ENCODE measurements around the gene RDX. TPM values are rescaled to one million over a fixed set of nuclear protein-coding genes. Genes with fewer than 3 reads are reported as not detected.
A peak's percentile ranks its signal among the peaks of the same experiment; 100 is the strongest.

RDX gene
- total RNA-seq, 2 experiments from 2014 or later: 11.4 to 14.2 TPM

DNA sequence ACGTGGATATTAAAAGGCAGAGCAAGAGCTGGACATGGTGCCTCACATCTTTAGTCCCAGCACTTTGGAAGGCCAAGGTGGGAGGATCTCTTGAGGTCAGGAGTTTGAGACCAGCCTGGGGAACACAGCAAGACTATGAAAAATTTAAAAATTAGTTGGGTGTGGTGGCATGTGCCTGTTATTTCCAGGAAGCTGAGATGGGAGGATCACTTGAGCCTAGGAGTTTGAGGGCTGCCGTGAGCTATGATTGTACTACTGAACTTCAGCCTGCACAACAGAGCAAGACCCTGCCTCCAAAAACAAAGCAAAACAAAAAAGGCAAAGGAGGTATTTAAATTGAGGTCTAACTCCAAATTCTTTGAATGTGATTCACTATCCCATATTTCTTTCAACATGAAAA, 23.5 kb downstream of the RDX start:
- ATAC-seq (ENCODE audit: poor library complexity) (no peak), DNase-seq (no peak)
- Histone ChIP-seq H3K27me3 (ENCODE audit: control insufficient read depth in 1 of 2, insufficient read depth in 2 of 2, low read length in 2 of 2) (no peaks in the 10 kb centered on the region), H3K4me3 (ENCODE audit: low read length) (no peak overlapping the region), H3K36me3 (ENCODE audit: insufficient read depth, low read length) (peaks cover 24% of the 10 kb centered on the region), H3K27ac (ENCODE audit: low read depth in 1 of 2, low read length in 2 of 2) (no peak overlapping the region), H3K4me1 (ENCODE audit: insufficient read depth, low read length) (no peaks in the 10 kb centered on the region), H3K9me3 (ENCODE audit: control insufficient read depth in 1 of 2, insufficient read depth in 1 of 2, low read length in 2 of 2) (no peaks in the 10 kb centered on the region)
- Mint-ChIP-seq H3K9me3 (no peaks in the 10 kb centered on the region), H3K4me1 (ENCODE audit: low read depth) (no peaks in the 10 kb centered on the region), H3K4me3 (no peak overlapping the region), H3K27ac (no peak overlapping the region), H3K36me3 (ENCODE audit: low read depth) (peaks cover 61% of the 10 kb centered on the region), H3K27me3 (no peaks in the 10 kb centered on the region)
- CTCF ChIA-PET: no interaction called here
- TF ChIP-seq CTCF (IDR thresholded peaks at IDR 0.05): no peak
- POLR2A ChIA-PET: interaction anchor here (0.6 kb wide), 1 partner anchor 1599 kb away, joined by 3 read pairs; no protein-coding TSS in a partner anchor
- intact Hi-C loops (cut with DNase I, micrococcal nuclease): no loop called here

GRCh38 chr11:110269996-110270395, 26.4 kb downstream of the RDX start:
- no peaks in the 10 kb centered on the region for H3K27me3 ChIP-seq (ENCODE audit: control insufficient read depth in 1 of 2, insufficient read depth in 2 of 2, low read length in 2 of 2)
- intact Hi-C loops (cut with DNase I, micrococcal nuclease): no loop called here
- H3K9me3 ChIP-seq (ENCODE audit: control insufficient read depth in 1 of 2, insufficient read depth in 1 of 2, low read length in 2 of 2): no peaks in the 10 kb centered on the region
- no peak for DNase-seq
- no peak overlapping the region for H3K4me3 ChIP-seq (ENCODE audit: low read length)
- no peaks in the 10 kb centered on the region for H3K4me1 ChIP-seq (ENCODE audit: insufficient read depth, low read length)
- ChIA-PET POLR2A (no interaction called here), CTCF (no interaction called here)
- no peak for TF ChIP-seq CTCF (IDR thresholded peaks at IDR 0.05)
- peaks cover 51% of the 10 kb centered on the region for H3K36me3 Mint-ChIP-seq (ENCODE audit: low read depth)
- no peak overlapping the region for H3K27ac Mint-ChIP-seq
- H3K27me3 Mint-ChIP-seq: no peaks in the 10 kb centered on the region
- no peak for ATAC-seq (ENCODE audit: poor library complexity)
- no peak overlapping the region for H3K27ac ChIP-seq (ENCODE audit: low read depth in 1 of 2, low read length in 2 of 2)
- H3K36me3 ChIP-seq (ENCODE audit: insufficient read depth, low read length): peaks cover 11% of the 10 kb centered on the region
- no peaks in the 10 kb centered on the region for H3K4me1 Mint-ChIP-seq (ENCODE audit: low read depth)
- no peaks in the 10 kb centered on the region for H3K9me3 Mint-ChIP-seq
- no peak overlapping the region for H3K4me3 Mint-ChIP-seq

DNA sequence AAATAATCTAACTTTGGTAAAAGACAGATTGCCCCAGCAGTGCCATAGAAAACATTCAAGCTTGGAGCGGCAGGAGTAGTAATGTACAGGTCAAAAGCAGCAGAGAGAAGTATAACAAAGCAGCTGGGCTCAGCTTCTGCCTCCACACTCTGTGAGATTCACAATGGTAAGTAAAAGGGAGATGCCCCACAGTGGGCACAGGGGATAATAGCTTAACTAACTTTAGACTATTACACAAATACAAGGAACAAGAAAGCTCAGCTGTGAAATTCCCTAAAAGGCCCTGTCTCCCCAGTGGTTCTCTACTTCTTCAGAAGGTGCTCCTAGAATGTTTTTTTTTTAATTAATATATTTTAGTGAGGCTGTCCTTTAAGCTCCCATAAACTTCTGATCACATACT, 28.0 kb downstream of the RDX start:
- Mint-ChIP-seq H3K4me3 (no peak overlapping the region), H3K4me1 (ENCODE audit: low read depth) (no peaks in the 10 kb centered on the region), H3K27ac (no peak overlapping the region), H3K36me3 (ENCODE audit: low read depth) (peaks cover 59% of the 10 kb centered on the region), H3K27me3 (no peaks in the 10 kb centered on the region), H3K9me3 (no peaks in the 10 kb centered on the region)
- Histone ChIP-seq H3K4me3 (ENCODE audit: low read length) (no peak overlapping the region), H3K27ac (ENCODE audit: low read depth in 1 of 2, low read length in 2 of 2) (no peak overlapping the region), H3K36me3 (ENCODE audit: insufficient read depth, low read length) (peaks cover 11% of the 10 kb centered on the region), H3K27me3 (ENCODE audit: control insufficient read depth in 1 of 2, insufficient read depth in 2 of 2, low read length in 2 of 2) (no peaks in the 10 kb centered on the region), H3K4me1 (ENCODE audit: insufficient read depth, low read length) (no peaks in the 10 kb centered on the region), H3K9me3 (ENCODE audit: control insufficient read depth in 1 of 2, insufficient read depth in 1 of 2, low read length in 2 of 2) (no peaks in the 10 kb centered on the region)
- TF ChIP-seq CTCF (IDR thresholded peaks at IDR 0.05): no peak
- ChIA-PET POLR2A (interaction anchor here (1.4 kb wide), 1 partner anchor 10 kb away, joined by 4 read pairs; no protein-coding TSS in a partner anchor), CTCF (interaction anchor here (1.1 kb wide), 1 partner anchor 247 kb away, joined by 3 read pairs; no protein-coding TSS in a partner anchor)
- intact Hi-C loops (cut with DNase I, micrococcal nuclease): no loop called here
- DNase-seq (peak in 1 of 14 experiments; percentile 2), ATAC-seq (ENCODE audit: poor library complexity) (no peak)

Measured in CD4-positive, alpha-beta T cell (primary cell).